ENCODE data around the gene TENT4B.
A peak's percentile ranks its signal among the peaks of the same experiment; 100 is the strongest.
"Not testable (repeated sequence)": the region's sequence is repeated elsewhere in the genome, so short reads cannot be mapped to it uniquely, and the experiment has no call there.

The TENT4B gene

GRCh38 chr16:50155925-50156324 is 2.8 kb downstream of the TENT4B start:
- no peak for DNase-seq

GRCh38 chr16:50156590-50156989 is 3.5 kb downstream of the TENT4B start:
- no peak for DNase-seq

- peak; percentile 36 for DNase-seq
Observed at GRCh38 chr16:50160495-50161164, 7.5 kb downstream of the TENT4B start.

- no peak for DNase-seq
Observed at GRCh38 chr16:50161950-50162349, 8.8 kb downstream of the TENT4B start.

- DNase-seq = no peak
Observed at GRCh38 chr16:50165473-50165872, 12.4 kb downstream of the TENT4B start.

GRCh38 chr16:50166511-50167500 is 13.7 kb downstream of the TENT4B start:
- no peak for DNase-seq

GRCh38 chr16:50167556-50167955 is 14.4 kb downstream of the TENT4B start:
- no peak for DNase-seq

- no peak for DNase-seq
Observed at GRCh38 chr16:50169555-50170096, 16.5 kb downstream of the TENT4B start.

GRCh38 chr16:50171773-50172172 is 18.7 kb downstream of the TENT4B start:
- not testable (repeated sequence) for DNase-seq

GRCh38 chr16:50172195-50172922 is 19.3 kb downstream of the TENT4B start:
- DNase-seq = no peak

GRCh38 chr16:50173316-50173715 is 20.2 kb downstream of the TENT4B start:
- DNase-seq = no peak

- no peak for DNase-seq
Observed at GRCh38 chr16:50178491-50178941, 25.4 kb downstream of the TENT4B start.

GRCh38 chr16:50182441-50182840 is 29.3 kb downstream of the TENT4B start:
- DNase-seq = no peak

GRCh38 chr16:50183316-50183715 is 30.2 kb downstream of the TENT4B start:
- DNase-seq = no peak

GRCh38 chr16:50185005-50185505 is 31.9 kb downstream of the TENT4B start:
- no peak for DNase-seq

GRCh38 chr16:50188619-50189136 is 35.6 kb downstream of the TENT4B start:
- DNase-seq = no peak

GRCh38 chr16:50190292-50190691 is 37.2 kb downstream of the TENT4B start:
- no peak for DNase-seq

GRCh38 chr16:50192386-50193050 is 39.4 kb downstream of the TENT4B start:
- no peak for DNase-seq

- DNase-seq = no peak
Observed at GRCh38 chr16:50193594-50193993, 40.5 kb downstream of the TENT4B start.

- DNase-seq = no peak
Observed at GRCh38 chr16:50195276-50195675, 42.2 kb downstream of the TENT4B start.

GRCh38 chr16:50195756-50196155 is 42.6 kb downstream of the TENT4B start:
- DNase-seq = no peak

GRCh38 chr16:50197582-50197981 is 44.5 kb downstream of the TENT4B start:
- DNase-seq = no peak

All from CD4-positive, alpha-beta T cell treated with Interleukin-10 for 1 hour (primary cell).